Fibroblast of skin of left quadriceps (primary cell): ENCODE results near the gene CAV3.

ENCODE experiments used
- DNase-seq, 2 experiments: peaks; one replicate each; pipeline ENCODE4 v3.0.0-alpha.2; 2013; ENCODE audit warnings: low read depth in 2 of 2

The CAV3 gene

DNA sequence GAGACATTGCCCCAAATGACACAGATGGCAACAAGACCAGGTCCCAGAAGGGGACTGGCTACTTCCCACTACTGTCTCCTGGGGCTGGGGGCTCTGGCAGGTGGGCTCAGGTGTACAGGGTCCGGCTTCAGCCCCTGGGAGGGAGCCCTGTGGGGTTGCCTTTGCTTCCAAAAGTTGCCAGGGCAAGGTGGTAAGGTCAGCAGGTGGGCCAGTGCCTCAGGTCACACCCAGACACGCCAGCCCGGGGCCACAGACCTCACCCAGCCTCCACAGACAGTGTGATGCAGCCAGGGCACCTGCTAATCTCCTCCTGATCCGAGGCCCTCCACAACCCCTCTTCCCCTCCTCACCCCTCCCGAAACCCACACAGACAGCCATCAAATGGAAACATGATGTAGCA is 28.3 kb downstream of the CAV3 start:
- no peak for DNase-seq

GRCh38 chr3:8762607-8763377 is 29.2 kb downstream of the CAV3 start:
- no peak for DNase-seq

DNA sequence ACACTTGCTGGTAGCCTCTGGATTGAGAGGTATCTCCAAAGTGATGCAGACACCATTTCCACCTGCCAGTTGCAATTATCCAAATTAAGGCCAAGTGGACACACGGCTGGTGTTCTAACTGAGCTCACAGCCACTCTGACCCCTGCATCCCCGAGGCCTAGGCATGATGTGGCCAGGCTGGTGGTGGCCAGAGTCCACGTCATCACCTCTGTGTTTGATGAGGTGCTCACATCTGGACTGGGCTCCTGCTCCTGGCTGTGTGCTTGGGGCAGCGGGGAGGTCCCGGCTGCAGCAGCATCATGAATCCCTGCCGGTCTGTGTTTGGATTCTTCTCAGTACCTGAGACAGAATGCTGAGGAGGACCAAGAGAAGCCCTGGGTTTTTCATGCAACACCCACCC is 30.9 kb downstream of the CAV3 start:
- no peak for DNase-seq

DNA sequence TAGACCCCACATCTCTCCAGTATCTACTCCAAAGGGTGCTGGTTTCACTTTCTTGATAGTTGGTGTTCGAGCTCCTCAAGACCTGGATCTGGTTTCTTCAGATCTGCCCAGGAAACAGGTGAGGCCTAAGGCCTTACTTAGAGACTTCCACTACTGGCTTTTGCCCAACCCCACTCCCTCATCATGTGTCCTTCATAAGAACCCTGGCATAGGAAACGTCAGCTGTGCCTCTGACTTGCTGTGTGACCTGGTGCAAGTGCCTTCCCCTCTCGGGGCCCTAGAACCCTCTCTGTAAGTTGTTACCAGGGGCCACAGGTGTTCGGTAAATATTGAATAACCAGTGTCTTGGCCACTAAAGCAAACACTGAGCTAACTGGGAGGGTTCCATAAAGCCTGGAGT is 31.9 kb downstream of the CAV3 start:
- DNase-seq, result no peak

GRCh38 chr3:8766148-8766547 is 32.5 kb downstream of the CAV3 start:
- DNase-seq, result no peak

GRCh38 chr3:8767256-8767666 is 33.7 kb downstream of the CAV3 start:
- no peak for DNase-seq

DNA sequence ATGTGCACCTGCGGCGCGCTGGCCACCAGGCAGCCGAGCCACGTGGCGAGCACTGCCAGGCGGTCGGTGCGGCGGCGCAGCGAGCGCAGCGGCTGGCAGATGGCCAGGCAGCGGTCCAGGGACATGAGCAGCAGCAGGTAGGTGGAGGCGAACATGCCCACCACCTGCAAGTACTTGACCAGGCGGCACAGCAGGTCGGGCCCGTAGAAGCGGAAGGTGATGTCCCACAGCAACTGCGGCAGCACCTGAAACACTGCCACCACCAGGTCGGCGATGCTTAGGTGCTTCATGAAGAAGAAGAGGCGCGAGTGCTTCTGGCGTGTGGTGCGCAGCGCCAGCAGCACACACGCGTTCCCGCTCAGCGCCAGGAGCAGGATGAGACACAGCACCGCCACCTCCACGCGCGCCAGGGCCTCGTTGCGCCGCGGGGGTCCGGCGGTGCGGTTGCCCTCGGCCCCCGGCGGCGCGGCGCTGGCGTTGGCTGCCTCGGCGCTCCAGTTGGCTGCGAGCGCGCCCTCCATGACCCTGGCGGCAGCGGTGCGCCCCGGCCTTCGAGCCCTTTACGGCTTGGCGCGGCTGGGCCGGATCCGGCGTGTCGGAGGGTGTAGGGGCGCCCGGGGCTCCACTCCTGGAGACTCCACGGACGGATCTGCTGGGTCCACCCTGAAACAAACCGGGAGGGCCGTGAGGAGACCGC is 34.2 kb downstream of the CAV3 start:
- no peak for DNase-seq

DNA sequence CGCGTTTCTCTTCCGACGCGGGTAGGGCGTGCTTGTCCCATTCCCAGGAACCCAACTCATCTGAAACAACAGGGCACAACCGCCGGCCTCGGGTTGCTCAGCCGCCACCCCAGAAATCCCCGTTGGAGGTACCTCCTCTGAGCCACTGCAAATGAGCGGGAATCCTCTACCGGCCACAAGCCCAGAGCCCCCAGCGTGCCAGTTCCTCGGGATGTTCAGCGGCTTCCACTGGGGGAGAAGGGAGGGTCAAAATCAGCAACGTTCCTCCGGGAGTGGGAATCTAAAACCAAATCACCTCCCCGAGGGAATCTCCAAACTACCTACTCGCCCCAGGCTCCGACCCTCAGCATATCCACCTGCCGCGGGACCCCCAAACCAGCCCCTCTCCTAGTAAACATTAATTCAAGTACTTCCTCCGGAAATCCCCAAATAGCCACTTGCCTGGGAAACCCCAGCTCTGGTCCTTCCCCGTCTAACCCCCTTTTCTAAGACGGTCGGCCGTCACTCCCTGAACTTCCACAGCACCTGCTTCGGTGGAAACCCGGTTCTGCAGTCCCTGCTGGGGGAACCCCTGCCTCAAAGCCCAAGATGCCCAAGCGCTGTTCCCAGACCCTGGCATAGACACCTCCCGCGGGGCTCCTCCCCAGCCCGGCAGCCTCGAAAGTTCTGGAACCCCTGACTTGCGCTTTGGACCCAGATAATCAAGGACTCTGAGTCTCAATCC is 34.9 kb downstream of the CAV3 start:
- no peak for DNase-seq

- DNase-seq, result peak; percentile 71
These were observed 35.7 kb downstream of the CAV3 start, which contains the start of gene OXTR for GRCh38 chr3:8769088-8769822. OXTR (minus strand) TSS chr3:8769613; CDS start chr3:8768187, 1,426 bp downstream.

- no peak for DNase-seq
These were observed 40.4 kb downstream of the CAV3 start for GRCh38 chr3:8773941-8774542.

DNA sequence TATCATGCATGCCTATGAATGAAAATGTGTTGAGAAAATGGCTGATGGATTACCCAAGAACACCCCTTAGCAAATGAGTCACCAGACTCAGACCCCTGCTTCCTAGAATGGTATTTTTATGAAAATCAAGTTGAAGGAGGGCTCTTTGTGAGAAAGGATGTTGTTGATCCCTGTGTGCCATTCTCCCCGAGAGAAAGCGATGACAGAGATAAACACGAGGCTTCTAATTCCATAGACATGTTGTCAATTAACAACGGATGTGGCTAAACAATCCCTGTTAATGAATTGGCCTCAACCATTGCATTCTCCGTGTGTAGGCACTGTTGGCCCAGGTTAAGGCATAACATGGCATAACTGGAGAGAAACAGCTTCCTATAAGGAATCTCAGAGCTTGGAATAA is 41.6 kb downstream of the CAV3 start:
- DNase-seq, result no peak

DNA sequence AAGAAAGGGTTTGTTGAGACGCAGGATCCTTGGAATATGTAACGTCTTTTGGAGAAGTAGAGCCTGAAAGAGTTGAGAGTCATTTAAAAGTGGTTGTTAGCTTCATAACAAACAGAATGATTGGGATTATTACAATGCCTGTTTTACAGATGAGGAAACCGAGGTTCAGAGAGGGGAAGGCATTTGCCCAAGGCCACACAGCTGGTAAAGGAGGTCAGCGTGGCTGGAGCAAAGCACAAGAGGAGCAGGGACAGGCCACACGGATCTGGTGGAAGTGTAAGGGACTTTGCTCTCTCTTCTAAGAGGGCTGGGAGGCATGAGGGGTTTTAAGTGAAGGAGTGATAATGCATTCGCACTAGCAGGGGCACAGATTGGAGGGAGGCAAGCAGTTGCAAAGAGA is 42.0 kb downstream of the CAV3 start:
- DNase-seq, result no peak

GRCh38 chr3:8776406-8776805 is 42.8 kb downstream of the CAV3 start:
- no peak for DNase-seq

GRCh38 chr3:8777201-8777977 is 43.8 kb downstream of the CAV3 start:
- DNase-seq, result no peak

- DNase-seq, result no peak
These were observed 44.3 kb downstream of the CAV3 start for GRCh38 chr3:8777978-8778267.

DNA sequence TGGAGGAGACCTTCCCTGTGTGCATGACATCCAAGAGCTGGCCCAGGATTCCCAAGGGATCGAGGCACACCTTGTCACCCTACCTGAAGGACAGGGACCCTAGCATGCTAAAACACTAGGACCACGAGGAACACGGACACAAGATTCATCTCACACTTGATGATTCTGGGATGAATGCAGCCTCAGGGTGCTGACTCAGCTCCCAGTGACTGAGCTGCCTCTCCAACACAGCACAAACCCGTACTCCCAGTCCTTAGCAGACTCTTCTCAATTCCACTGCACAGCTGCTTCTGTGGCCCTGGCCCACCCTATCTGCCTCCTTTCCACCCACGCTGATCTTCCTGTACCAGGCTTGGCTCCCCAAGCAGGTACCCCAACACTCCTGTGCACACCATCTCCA is 44.9 kb downstream of the CAV3 start:
- no peak for DNase-seq

GRCh38 chr3:8780279-8780678 is 46.7 kb downstream of the CAV3 start:
- no peak for DNase-seq

- DNase-seq, result no peak
These were observed 51.3 kb downstream of the CAV3 start for GRCh38 chr3:8784676-8785435.

DNA sequence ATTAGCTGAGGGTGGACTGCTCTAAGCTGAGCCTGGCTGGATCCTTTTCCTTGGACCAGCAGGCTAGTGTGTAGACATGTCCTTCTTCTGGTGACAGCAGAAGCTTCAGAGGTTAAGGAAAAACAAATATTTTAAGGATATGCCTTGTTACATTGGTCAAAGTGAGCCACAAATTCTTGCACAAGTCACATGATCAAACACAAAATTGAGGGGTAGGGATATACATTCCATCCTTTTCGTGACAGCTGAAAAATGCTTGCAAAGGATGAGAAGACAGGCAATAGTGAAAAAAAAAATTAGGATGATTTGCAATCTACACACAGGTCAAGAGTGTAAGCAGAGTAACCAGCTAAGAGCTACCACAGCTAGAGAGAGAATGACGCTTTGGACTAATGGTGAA is 56.9 kb downstream of the CAV3 start:
- DNase-seq, result no peak

GRCh38 chr3:8793242-8793641 is 59.6 kb downstream of the CAV3 start:
- no peak for DNase-seq
